GM21390 (cell line): ENCODE measurements around the gene RAD18.

Experiments
- ATAC-seq: cut with Tn5 transposase; IDR thresholded peaks from one replicate; pipeline ENCODE4 v1.9.1; 2021; ENCODE audit not compliant: unreplicated experiment

The RAD18 gene, protein sequence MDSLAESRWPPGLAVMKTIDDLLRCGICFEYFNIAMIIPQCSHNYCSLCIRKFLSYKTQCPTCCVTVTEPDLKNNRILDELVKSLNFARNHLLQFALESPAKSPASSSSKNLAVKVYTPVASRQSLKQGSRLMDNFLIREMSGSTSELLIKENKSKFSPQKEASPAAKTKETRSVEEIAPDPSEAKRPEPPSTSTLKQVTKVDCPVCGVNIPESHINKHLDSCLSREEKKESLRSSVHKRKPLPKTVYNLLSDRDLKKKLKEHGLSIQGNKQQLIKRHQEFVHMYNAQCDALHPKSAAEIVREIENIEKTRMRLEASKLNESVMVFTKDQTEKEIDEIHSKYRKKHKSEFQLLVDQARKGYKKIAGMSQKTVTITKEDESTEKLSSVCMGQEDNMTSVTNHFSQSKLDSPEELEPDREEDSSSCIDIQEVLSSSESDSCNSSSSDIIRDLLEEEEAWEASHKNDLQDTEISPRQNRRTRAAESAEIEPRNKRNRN

DNA sequence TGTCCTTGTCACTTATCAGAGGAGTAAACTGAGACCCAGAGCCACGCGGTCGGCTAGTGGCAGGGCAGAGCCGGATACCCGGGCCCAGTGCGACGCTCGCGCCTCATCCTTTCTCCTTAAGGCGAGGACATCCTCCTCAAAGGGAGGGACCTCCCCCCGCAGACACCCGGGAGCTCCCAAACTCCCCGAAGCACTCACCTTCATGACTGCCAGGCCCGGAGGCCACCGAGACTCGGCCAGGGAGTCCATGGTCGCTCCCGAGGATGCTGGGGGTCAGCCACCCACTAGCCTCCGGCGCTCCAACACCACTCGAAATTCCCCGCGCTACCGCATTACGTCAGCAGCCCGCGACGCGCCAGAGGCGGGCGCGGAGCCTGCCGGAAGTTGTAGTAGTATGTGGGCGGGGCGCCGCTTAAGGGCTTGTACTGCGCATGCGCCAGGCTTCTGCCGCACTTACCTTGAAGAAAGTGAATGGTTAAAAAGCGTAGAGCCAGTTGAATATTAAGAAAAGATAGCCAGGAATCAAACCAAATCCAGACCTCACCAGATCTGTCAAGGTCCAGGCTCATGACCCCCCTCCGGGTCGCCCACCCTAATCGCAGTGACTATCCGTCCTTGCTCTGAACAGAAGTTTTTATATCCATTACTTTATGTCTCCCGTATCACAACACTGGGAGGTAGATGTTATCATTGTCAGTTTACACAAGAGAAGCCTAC lies at the start of gene RAD18:
RAD18 (minus strand) TSS at position 336 of the 717 bp plus-strand sequence; CDS start at position 249, 87 bp downstream.
- peak; percentile 93 for ATAC-seq

GRCh38 chr3:9012521-9012920 lies 49.2 kb upstream of the RAD18 start:
- no peak for ATAC-seq

- ATAC-seq: no peak
Observed at GRCh38 chr3:9009976-9010545, 46.8 kb upstream of the RAD18 start.

GRCh38 chr3:9008550-9009255 lies 45.4 kb upstream of the RAD18 start:
- ATAC-seq: no peak

GRCh38 chr3:9007928-9008327 lies 44.7 kb upstream of the RAD18 start:
- no peak for ATAC-seq

DNA sequence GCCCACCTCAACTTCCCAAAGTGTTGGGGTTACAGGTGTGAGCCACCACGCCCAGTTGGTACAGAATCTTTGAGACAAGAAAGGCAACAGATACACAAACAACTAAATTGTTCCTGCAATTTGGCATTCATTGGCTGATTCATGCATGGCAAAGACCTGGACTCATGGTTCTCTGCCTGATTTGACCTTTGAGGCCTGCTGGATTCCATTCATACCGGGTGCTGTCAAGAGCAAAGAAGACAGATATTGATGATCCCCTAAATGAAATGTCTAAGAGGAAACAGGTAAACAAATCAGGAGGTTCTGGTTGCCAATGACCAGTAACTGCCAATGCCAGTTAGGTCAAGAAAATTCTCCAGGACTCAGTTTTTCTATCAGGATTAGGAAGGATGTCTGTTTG lies 43.9 kb upstream of the RAD18 start:
- no peak for ATAC-seq

- no peak for ATAC-seq
Observed at GRCh38 chr3:9000041-9000440, 36.8 kb upstream of the RAD18 start.

DNA sequence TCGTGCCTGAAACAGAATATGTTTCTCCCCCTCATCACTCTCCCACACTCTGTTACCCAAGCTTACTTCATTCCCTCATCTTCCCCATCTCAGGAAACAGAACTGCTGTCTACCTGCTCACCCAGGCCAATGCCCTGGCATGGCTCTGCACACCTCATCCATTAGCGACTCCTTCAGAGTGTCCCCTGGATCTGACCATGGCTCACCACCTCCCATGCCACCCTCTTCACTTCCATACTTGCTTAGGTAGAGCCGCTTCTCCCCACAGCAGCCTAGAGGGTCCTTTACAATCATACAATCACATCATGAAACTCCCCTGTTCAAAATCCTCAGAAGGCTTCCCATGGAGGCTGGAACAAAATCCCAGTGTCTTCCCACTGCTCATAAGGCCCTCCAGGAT lies 33.9 kb upstream of the RAD18 start:
- ATAC-seq: no peak

DNA sequence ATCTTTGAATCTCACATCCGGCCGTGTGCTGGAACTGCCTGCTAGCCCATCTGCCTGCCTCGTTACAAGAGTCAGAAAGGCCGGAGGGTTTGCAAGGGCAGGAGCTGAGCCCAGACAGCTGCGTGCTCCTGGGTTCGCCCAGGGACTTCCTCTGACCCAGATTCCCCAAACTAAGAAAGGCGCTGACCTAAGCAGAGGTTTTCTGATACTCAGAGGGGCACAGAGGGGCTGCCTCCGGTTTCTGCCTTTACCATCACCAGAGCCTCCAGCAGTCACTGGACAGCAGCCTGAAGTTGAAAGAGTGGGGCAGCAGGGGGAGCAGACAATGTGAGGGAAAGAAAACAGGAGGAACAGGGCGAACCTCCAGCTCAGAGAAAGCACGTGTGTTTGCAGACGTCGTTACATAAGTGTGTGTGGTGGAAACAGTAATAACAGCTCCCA lies 33.4 kb upstream of the RAD18 start:
- ATAC-seq: no peak

DNA sequence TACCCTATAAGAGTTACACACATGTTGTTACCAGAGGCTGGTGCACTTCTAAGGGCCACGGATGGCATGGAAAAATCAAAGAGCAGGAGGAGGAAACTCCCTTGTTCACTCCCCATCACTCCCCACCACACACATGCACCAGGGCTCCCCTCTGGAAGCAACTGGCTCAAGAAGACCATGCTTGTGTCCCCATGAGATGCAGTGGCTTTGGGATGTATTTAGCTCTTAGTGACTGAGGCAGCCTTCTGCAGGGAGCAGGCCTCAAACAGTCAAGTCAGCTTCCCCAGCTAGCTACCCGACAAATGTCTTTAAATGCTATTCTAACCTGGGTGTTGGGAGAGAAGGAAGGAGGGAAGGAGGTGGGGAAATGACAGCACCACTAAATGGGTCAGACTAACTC lies 32.9 kb upstream of the RAD18 start:
- no peak for ATAC-seq

DNA sequence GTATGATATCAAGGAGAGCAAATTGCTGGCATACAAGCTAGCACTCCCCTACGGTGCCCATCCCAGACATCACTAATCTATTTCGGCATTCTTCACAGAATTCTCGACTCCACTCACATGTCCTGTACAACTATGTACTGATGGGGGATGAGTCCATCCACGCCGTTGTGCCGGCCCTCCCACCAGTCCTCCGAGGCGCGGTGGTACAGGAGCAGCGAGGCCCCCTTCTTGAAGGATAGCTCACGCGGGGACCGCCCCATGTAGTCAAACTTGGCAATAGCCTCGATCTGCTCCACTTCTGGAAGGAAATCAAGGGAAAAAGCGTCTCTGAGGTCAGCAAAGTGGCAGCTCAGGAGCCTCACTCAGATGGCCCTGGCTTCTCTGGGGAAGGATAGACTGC lies 31.0 kb upstream of the RAD18 start:
- ATAC-seq: no peak

DNA sequence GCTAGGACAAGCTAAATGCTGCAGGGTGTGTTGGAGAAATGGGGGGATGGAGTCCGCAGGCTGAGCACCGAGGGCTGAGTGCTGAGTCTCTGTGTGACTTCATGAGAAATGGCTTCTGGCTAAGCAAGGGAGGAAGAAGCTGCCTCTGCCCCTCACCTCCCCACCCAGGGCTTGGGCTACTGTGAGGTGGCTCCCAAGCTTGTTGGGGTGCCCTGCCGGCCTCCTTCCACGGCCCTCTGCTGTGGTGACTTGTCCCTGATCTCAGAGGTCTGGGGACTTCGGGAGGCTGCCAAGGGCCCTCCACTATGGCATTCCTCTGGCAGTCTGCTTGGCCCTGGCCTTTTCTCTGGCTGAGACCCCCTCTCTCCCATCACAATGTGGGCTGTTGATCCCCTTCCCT lies 30.1 kb upstream of the RAD18 start:
- no peak for ATAC-seq

DNA sequence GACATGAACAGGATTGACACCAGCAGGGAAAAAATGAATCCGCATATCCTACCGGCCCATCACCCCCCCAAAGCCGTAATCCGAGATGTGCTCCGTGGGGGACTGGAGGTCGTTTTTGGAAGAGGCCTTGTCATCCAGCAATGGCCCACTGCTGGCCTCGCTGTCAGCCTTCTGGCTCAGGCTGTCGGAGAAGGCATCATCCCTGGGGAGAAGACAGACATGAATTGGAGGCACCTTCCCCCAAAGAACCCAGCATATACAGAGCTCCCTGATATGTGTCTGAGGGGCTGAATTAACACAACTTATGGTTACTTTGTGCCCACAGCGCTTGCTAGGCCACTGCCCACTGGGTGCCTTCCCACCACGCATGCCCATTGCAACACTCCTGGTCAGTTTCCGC lies 29.6 kb upstream of the RAD18 start:
- ATAC-seq: no peak

DNA sequence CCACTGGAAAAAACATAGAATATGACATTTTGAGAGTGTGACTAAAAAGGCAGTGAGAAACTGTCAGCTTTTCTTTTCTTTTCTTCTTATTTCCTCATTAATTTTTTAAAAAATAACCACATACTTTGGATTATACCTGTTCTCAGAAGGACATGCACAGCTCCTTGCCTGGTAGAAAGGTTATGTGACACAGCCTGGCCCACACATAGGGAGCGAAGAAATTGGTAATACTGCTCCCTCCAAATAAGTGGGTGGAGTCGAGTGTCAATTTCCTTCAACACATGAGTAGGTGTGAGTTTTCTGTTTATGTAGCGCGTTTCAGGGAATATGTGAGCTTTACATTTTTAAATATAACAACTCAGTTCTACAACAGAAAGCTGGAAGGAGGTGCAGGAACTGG lies 28.9 kb upstream of the RAD18 start:
- no peak for ATAC-seq

DNA sequence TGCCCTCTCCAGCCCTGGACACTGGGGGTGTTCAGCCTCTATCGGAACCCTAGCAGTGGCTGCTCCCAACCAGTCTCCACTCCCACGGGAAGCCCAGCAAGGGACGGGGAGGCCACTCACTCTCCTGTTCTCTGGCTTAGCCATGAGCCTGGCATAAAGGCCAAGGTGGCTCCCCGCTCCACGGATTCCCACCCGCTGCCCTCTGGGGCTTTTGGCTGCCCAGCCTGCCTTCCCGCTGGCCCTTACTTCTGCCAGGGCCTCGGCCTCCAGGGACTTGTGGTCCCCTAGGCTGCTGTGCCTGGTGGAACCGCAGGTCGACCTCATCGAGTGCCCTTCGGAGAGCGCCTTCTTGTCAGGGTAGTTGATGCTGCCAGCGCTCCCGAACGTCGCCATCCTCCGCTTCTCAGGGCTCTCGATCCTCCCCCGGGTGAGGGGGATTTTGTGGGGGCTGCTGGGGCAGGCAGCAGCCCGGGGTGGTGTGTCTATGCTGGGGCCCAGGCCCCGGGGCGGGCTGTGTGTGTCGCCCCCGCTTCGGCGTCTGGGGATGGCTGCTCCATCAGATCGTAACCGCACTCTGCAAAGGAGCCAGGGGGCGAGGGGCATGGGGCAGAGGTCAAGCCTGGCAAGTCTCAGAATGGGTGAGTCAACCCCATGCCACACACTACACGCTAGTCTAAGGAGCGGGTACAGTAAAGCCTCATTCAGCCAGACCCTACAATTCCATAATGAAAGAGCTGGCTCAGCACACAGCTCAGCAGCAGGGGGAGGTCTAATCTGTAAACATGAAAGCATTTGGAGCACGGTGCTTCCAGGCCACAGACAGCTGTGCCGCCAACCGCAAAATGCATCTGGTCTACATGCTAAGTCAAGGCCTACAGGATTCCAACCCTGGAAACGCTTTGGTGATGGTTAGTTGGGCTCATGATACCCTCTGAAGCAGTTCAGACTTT lies 27.3 kb upstream of the RAD18 start:
- no peak for ATAC-seq

DNA sequence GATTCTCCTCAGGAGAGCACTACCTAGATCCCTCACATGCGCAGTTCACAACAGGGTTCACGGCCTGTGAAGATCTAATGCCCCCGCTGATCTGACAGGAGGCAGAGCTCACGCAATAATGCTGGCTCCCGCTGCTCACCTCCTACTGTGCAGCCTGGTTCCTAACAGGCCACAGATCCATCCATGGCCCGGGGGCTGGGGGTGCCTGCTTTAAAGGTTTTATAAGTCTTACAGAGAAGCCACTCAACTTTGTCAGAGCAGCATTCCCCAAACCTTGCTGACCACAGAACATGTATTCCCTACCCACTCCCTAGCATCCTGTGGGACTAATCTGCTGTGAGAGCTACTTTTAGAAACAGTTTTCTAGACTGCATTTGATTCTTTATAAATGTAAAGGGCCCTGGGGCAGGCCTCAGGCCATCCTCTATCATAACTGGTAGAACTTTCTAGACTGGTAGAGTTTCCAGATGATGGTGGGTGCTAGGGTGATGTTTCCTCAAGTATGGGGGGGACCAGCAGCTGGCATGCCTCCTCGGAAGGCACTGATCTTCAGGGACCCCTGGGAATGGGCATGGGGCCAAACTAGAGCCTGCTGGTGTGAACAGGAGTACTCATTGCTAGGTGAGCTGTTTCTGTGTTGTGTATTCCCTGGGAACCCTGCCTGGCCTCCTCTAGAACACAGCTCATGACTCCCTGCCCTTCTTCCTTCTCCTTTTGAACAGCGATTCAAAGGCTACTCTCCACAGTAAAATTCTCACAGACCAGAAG lies 25.7 kb upstream of the RAD18 start:
- ATAC-seq: no peak

DNA sequence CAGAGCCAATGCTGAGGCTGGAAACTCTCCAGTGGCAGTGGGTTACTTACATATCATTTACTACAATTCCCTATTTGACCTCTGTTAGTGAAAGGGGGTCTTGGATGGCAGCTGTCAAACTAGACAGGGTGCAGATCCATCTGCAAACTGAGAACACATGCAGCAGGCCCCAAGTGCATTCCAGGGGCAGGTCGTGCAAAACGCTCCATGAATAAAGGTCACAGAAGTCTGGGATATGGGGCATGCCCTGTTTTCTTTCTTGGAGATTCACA lies 25.0 kb upstream of the RAD18 start:
- no peak for ATAC-seq

DNA sequence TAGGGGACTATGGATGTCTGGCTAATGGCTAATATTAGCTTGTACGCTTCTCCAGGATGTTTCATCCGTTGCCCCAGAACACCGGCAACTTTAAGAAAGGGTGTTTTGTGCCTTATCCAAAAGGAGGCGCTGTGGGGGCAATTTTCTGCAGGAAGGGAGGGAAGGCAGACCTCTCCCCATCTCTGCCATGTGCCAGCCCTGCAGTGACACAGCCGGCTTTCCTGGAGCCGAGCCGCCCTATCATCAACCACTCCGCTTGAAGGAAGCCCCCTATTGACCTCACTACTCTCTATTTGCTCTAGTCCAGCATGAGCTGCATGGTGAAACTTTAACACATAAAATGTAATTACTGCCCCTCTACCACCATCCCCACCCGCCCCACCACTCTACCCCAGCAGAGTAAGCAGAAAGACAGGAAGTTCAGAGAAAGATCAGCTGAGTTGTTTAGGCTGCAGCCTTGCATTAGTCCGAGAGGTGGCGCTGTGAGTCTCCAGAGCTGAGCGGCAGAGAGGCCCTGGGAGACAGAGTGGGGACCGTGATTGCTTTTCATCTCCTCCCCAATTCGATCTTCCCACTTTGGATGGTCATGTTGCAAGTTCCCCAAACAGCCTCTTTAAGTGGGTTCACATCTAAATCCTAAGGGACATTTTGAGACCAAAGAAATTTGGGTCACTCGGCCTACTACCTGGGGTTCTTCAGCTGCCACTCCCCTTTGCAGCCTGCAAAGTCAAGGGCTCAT lies 24.5 kb upstream of the RAD18 start:
- ATAC-seq: peak; percentile 73

GRCh38 chr3:8987226-8987625 lies 24.0 kb upstream of the RAD18 start:
- no peak for ATAC-seq
